Kidney capillary endothelial cell (primary cell): ENCODE measurements around the gene PCDHGB6.
"Not testable (repeated sequence)": the region's sequence is repeated elsewhere in the genome, so short reads cannot be mapped to it uniquely, and the experiment has no call there.

Experiments
- DNase-seq: peaks from one replicate; pipeline ENCODE4 v3.0.0-alpha.2; 2018; ENCODE audit warnings: low spot score

PCDHGB6 gene

DNA sequence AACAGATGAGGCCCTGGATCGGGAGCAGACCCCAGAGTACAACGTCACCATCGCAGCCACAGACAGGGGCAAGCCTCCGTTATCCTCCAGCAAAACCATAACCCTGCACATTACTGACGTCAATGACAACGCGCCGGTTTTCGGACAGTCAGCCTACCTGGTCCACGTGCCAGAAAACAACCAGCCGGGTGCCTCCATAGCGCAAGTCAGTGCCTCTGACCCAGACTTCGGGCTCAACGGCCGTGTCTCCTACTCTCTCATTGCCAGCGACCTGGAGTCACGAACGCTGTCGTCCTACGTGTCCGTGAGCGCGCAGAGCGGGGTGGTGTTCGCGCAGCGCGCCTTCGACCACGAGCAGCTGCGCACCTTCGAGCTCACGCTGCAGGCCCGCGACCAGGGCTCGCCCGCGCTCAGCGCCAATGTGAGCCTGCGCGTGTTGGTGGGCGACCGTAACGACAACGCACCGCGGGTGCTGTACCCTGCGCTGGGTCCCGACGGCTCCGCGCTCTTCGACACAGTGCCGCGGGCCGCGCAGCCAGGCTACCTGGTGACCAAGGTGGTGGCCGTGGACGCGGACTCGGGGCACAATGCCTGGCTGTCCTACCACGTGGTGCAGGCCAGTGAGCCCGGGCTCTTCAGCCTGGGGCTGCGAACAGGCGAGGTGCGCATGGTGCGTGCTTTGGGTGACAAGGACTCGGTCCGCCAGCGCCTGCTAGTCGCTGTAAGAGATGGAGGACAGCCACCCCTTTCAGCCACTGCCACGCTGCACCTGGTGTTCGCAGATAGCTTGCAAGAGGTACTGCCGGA, 11.5 kb downstream of the PCDHGB6 start:
- DNase-seq: no peak

DNA sequence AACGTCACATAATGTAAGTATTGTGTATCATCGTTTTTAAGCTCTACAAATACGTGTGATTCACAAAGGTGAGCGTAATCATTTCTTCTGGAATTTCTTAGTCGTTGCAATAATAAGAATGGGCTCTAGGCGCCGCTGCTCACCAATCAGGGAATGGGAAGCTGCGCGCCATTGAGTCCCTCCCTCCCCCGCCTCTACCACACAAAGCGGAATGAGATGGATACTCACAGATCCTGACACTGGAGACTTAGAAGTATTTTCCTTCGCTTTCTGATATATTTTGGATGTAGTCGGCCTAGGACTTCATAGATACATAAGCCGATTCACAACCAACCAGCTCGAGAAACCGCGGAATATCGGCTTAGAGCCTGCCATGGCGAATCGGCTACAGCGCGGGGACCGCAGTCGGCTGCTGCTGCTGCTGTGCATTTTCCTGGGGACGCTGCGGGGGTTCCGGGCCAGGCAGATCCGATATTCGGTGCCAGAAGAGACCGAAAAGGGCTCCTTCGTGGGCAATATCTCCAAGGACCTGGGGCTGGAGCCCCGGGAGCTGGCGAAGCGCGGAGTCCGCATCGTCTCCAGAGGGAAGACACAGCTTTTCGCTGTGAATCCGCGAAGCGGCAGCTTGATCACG, 13.2 kb downstream of the PCDHGB6 start, which contains the start of gene PCDHGA11:
TSS of gene PCDHGA11 (plus strand) at position 197 of the 634 bp plus-strand sequence. CDS start at position 374, 177 bp downstream.
- DNase-seq: peak; percentile 56

DNA sequence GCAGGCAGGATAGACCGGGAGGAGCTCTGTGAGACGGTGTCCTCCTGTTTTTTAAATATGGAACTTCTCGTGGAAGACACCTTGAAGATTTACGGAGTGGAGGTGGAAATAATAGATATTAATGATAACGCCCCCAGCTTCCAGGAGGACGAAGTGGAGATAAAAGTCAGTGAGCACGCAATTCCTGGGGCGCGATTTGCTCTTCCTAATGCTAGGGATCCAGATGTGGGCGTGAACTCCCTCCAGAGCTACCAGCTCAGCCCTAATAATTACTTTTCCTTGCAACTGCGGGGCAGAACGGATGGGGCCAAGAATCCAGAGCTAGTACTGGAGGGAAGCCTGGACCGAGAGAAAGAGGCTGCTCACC, 13.7 kb downstream of the PCDHGB6 start:
- no peak for DNase-seq

DNA sequence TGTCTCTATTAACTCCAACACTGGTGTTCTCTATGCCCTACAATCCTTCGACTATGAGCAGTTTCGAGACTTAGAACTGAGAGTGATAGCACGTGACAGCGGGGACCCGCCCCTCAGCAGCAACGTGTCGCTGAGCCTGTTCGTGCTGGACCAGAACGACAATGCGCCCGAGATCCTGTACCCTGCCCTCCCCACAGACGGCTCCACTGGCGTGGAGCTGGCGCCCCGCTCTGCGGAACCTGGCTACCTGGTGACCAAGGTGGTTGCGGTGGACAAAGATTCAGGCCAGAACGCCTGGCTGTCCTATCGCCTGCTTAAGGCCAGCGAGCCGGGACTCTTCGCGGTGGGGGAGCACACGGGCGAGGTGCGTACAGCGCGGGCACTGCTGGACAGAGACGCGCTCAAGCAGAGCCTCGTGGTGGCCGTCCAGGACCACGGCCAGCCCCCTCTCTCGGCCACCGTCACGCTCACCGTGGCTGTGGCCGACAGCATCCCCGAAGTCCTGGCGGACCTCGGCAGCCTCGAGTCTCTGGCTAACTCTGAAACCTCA, 15.0 kb downstream of the PCDHGB6 start:
- no peak for DNase-seq

DNA sequence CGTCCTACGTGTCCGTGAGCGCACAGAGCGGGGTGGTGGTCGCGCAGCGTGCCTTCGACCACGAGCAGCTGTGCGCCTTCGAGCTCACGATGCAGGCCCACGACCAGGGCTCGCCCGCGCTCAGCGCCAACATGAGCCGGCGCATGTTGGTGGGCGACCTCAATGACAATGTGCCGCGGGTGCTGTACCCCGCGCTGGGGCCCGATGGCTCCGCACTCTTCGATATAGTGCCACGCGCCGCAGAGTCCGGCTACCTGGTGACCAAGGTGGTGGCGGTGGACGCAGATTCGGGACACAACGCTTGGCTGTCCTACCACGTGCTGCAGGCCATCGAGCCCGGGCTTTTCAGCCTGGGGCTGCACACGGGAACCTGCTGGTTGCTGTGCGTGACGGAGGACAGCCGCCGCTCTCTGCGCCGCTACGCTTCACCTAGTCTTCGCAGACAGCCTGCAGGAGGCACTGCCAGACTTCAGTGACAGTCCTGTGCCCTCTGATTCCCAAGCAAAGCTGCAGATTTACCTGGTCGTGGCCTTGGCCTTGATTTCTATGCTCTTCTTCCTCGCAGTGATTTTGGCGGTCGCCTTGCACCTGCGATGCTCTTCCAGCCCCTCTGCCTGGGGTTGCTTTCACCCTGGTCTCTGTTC, 20.1 kb downstream of the PCDHGB6 start:
- no peak for DNase-seq

DNA sequence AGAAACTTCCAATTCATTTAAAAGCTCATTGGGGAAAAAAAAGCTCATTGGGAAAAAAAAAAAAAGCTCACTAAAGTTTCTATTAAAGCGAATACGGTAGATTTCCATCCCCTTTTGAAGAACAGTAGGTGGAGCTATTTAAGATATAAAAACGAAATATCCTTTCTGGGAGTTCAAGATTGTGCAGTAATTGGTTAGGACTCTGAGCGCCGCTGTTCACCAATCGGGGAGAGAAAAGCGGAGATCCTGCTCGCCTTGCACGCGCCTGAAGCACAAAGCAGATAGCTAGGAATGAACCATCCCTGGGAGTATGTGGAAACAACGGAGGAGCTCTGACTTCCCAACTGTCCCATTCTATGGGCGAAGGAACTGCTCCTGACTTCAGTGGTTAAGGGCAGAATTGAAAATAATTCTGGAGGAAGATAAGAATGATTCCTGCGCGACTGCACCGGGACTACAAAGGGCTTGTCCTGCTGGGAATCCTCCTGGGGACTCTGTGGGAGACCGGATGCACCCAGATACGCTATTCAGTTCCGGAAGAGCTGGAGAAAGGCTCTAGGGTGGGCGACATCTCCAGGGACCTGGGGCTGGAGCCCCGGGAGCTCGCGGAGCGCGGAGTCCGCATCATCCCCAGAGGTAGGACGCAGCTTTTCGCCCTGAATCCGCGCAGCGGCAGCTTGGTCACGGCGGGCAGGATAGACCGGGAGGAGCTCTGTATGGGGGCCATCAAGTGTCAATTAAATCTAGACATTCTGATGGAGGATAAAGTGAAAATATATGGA, 22.7 kb downstream of the PCDHGB6 start, which contains the start of gene PCDHGA12:
TSS of gene PCDHGA12 (plus strand) at position 176 of the 782 bp plus-strand sequence. CDS start at position 429, 253 bp downstream.
- DNase-seq: peak; percentile 83

DNA sequence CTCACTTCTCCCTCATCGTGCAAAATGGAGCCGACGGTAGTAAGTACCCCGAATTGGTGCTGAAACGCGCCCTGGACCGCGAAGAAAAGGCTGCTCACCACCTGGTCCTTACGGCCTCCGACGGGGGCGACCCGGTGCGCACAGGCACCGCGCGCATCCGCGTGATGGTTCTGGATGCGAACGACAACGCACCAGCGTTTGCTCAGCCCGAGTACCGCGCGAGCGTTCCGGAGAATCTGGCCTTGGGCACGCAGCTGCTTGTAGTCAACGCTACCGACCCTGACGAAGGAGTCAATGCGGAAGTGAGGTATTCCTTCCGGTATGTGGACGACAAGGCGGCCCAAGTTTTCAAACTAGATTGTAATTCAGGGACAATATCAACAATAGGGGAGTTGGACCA, 23.5 kb downstream of the PCDHGB6 start:
- DNase-seq: peak; percentile 42

DNA sequence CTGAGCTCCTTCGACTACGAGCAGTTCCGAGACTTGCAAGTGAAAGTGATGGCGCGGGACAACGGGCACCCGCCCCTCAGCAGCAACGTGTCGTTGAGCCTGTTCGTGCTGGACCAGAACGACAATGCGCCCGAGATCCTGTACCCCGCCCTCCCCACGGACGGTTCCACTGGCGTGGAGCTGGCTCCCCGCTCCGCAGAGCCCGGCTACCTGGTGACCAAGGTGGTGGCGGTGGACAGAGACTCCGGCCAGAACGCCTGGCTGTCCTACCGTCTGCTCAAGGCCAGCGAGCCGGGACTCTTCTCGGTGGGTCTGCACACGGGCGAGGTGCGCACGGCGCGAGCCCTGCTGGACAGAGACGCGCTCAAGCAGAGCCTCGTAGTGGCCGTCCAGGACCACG, 24.5 kb downstream of the PCDHGB6 start:
- DNase-seq: not testable (repeated sequence)

DNA sequence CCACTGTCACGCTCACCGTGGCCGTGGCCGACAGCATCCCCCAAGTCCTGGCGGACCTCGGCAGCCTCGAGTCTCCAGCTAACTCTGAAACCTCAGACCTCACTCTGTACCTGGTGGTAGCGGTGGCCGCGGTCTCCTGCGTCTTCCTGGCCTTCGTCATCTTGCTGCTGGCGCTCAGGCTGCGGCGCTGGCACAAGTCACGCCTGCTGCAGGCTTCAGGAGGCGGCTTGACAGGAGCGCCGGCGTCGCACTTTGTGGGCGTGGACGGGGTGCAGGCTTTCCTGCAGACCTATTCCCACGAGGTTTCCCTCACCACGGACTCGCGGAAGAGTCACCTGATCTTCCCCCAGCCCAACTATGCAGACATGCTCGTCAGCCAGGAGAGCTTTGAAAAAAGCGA, 24.9 kb downstream of the PCDHGB6 start:
- DNase-seq: not testable (repeated sequence)

DNA sequence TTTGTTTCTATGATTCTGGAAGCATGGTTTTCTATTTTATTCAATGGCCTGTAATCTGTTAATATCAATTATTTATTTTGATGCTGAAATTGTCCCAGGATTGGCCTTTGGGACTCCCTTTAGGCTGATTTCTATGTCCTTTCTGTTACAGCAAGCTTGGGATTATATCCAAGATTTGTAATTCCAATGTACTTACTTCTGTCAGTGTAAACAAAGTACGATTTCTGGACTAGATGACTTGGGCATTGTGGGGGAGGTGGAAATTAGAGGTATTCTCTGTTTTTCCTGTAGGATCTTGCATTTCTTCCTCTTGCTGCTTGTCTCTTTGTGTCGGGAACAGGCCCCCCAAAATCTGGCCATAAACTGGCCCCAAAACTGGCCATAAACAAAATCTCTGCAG, 26.2 kb downstream of the PCDHGB6 start:
- DNase-seq: no peak

DNA sequence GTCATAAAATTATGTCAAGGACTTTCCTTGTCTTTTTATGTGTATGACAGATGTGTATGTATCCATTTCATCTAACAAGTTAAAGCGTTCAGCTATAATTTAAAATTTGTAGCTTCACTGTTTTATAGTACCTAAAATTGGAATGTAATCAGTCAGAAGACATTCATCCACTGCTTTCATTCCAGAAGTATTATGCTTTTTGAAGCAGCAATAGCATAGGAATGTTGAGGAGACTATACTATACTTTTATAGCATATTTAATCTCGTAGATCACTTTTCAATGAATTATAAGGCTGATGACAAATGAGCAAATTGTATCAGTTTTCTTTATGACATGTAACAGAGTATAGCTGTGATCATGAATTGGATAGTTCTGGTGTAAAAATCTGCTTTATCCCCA, 29.4 kb downstream of the PCDHGB6 start:
- DNase-seq: no peak

DNA sequence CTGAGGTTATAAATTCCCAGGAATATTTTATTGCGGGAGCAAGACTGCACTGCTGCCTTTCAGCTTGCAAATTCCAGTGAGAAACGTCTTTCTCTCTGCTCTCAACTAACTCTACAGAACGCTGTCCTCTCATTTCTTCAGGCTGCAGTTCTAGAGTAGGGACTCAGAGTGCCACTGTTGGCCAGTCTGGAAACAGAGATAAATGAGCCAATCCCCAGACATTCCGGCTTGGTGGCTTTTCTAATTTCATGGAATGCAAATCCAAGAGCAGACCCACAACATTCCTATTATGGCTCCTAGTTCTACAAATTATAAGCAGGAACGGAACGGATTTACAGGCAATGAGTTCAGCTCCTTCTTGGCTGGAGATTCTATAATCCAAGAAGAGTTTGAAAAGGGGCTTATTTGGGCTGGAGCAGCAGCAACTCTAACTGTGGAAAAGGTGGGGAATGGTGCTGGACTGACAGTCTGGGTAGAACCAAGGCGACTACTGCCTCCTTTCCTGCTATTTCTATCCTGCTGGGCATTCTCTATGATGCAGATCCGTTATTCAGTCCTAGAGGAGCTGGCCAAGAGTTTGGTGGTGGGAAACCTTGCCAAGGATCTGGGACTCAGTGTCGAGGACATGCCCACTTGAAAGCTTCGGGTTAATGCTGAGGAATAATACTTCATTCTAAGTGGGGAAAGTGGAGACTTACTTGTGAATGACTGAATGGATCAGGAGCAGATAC, 31.8 kb downstream of the PCDHGB6 start:
- DNase-seq: no peak

DNA sequence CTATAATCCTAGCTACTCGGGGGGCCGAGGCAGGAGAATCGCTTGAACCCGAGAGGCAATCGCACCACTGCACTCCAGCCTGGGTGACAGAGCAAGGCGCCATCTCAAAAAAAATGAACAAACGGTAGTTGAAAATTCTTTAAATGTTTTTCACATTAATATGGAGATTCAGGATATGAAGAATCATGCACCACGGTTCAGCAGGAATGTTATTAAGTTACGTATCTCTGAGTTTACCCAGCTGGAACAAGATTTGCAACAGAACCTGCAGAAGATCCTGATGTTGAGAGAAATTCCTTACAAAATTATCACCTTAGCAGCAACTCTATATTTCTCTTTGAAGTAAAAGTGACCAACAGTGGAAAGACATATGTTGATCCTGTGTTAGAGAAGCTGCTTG, 32.5 kb downstream of the PCDHGB6 start:
- DNase-seq: no peak

DNA sequence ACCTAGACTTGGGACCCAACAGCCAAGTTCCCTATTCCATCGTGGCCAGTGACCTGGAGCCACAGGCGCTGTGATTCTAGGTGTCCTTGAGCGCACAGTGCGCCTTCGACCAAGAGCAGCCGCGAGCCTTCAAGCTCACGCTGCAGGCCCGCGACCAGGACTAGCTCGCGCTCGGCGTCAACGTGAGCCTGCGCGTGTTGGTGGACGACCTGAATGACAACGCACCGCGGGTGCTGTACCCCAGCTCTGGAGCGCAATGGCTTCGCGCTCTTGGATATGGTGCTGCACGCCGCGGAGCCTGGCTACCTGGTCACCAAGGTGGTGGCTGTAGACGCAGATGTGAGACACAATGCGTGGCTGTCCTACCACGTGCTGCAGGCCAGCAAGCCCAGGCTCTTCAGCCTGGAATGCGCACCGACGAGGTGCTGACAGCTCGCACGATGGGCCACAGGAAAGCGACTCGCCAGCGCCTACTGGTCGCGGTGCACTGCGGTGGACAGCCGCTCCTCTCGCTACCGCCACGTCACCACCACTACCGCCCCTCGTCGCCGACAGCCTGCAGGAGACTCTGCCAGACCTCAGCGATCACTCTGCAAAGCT, 33.9 kb downstream of the PCDHGB6 start:
- DNase-seq: no peak
